ENCODE data around the gene UQCR11. TPM values are rescaled to one million over a fixed set of nuclear protein-coding genes. Genes with fewer than 3 reads are reported as not detected.

The UQCR11 gene
- total RNA-seq, 1 donor from 2014 or later = 136 TPM

DNA sequence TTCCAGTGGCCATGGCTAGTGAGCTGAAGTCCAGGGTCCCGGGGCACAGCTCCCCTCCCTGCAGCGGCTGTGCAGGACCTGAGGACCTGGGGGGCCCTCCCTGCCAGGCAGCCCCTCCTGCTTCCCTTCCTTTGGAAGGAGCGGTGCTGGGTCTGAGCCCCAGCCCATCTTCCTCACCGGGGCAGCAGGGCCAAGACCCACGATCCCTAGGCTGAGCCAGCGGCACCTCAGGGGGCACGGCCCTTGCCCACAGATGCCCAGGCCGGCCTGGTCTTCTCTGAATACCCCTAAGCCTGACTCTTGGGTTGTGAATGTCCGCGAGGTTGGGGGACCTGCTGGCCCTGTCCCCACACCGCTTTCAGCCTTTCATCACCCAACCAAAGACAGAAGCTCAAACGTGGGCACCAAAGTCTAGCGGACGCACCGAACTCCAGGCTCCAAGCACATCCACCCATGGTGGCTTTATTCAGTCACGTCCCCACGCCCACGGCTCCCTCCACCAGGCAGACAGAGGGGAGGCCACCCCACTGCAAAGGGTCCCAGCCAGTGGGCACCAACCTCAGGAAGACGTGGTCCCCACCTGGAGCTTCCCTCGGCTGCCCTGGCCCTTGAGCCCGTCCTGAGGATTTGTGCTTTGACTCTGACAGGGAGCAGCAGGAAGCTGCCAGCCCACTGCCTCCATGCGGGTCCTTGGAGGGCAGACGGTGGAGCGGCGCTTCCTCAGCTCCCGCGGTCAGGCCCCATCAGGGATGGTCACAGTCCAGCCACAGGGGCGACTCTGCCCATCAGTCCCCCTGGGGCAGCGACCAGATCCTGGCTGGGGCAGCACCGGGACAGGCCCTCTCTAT, 28.8 kb downstream of the UQCR11 start:
- DNase-seq (ENCODE audit: low spot score) (no peak), ATAC-seq (no peak)
- intact Hi-C loops (cut with DNase I) = no loop called here

GRCh38 chr19:1575323-1576241, 29.7 kb downstream of the UQCR11 start:
- no peak for ATAC-seq
- no peak for DNase-seq (ENCODE audit: low spot score)
- intact Hi-C loops (cut with DNase I) = no loop called here

DNA sequence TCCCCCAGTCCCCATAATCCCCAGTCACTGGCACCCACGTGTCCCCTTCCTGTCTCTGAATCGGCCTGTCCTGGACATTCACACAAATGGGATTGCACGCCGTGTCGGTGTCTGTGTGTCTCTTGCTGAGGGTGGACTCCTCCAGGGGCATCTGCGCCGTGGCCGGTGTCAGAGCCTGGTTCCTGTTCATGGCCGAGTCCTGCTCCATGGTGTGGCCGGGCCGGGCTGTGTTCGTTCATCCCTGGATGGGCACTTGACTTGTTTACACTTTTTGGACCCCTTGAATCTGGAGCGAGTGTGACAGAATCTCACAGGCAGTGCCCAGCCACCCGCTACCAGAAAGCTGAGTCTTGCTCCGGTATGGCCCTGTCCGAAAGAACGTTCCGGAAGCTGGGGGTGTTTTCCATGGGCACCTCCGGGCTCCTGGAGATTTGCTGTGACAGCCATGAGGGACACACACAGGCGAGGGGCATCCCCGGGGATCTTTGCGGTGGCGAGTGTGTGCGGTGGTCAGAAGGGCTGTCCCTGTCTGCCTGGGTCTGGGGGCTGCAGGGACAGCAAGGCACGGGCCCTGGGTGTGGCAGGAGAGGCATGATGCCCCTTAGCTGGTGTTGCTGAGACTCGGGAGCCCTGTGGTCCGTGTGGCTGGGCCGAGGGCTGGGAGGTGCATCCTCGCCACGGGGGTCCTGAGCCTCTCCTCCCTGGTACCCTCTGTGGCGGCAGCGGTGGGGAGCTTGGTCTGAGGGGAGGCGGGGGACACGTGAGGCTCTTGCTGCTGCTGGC, 30.7 kb downstream of the UQCR11 start:
- intact Hi-C loops (cut with DNase I) = no loop called here
- DNase-seq (ENCODE audit: low spot score) = no peak
- no peak for ATAC-seq

GRCh38 chr19:1572795-1573194, 32.5 kb downstream of the UQCR11 start:
- ATAC-seq (no peak), DNase-seq (ENCODE audit: low spot score) (no peak)
- intact Hi-C loops (cut with DNase I) = no loop called here

DNA sequence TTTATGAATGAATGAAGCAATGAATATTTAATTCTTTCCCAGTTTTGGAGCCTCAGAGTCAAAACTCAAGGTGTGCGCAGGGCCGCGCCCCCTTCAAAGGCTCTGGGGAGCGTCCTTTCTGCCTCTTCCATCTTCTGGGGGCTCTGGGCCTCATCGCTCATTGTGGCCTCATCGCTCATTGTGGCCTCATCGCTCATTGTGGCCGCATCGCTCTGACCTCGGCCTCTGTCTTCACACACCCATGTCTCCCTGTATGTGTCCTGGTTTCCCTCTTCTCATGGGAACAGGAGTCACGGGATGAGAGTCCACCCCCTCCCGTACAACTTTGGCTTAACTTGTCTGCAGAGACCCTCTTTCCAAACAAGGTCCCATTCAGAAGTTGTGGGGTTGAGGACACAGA, 33.9 kb downstream of the UQCR11 start:
- ATAC-seq = no peak
- intact Hi-C loops (cut with DNase I) = no loop called here
- no peak for DNase-seq (ENCODE audit: low spot score)

- intact Hi-C loops (cut with DNase I) = no loop called here
- DNase-seq (ENCODE audit: low spot score) (no peak), ATAC-seq (no peak)
Observed at GRCh38 chr19:1570836-1571235, 34.4 kb downstream of the UQCR11 start.

GRCh38 chr19:1569997-1570396, 35.3 kb downstream of the UQCR11 start:
- intact Hi-C loops (cut with DNase I) = no loop called here
- no peak for DNase-seq (ENCODE audit: low spot score)
- no peak for ATAC-seq

- DNase-seq (ENCODE audit: low spot score) (peak; percentile 87), ATAC-seq (peak; percentile 74)
- intact Hi-C loops (cut with DNase I) = no loop called here
Observed at GRCh38 chr19:1568320-1569019, 36.8 kb downstream of the UQCR11 start, which contains the start of gene MEX3D. TSS of gene MEX3D (minus strand) at chr19:1568325. CDS start at chr19:1568058, 267 bp downstream.

DNA sequence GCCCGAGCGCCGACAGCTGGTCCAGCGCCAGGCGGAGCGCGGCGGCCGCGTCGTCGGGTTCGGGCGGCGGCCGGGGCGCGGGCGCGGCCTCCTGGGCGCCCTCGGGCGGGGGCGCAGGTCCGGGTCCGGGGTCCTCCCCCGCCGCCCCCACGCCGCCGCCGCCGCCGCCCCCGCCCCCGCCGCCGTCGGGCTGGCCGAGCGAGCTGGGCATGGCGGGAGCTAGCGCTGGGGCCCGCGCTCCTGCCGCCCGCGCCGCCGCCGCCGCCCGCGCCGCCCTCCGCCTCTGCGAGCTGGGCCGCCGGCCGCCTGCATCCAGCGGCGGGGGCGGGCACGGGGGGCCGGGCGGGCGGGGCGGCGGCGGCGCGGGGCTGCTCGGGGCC, 37.4 kb downstream of the UQCR11 start:
- no peak for DNase-seq (ENCODE audit: low spot score)
- intact Hi-C loops (cut with DNase I) = no loop called here
- ATAC-seq = no peak

- intact Hi-C loops (cut with DNase I) = no loop called here
- ATAC-seq = no peak
- DNase-seq (ENCODE audit: low spot score) = no peak
Observed at GRCh38 chr19:1567116-1567847, 38.0 kb downstream of the UQCR11 start.

DNA sequence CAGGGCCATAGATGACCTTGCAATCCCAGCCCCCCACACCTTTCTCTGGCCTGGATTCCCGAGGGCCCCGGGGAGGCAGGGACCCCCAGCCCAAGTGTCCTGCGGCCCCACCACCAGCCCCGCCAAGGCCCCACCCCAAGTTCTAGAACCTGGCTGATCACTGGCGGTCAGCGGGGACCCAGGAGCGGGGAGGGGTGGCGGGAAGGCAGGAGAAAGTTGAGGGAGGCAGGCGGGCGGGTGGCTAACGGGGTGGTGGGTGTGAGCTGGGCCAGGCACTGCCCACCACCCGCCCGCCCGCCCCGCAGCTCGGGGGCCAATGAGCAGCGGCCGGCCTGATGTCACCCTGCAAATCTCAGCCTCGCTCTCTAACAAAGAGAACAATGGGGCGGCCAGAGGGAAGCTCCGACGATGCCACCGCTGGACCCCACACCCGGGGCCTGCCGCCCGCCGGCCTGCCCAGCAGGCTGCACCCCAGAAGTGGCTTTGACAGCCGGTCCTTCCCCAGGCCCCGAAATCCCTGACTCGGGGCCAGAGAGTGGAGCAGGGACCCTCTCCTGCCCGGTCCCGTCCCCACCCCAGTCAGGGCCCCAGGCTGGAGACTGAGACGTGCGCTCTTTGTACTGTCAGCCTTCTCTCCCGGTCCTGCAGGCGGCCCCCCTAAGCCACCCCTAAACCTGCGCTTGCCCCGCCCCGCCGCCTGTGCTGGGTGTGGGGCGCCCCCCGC, 38.7 kb downstream of the UQCR11 start:
- intact Hi-C loops (cut with DNase I) = no loop called here
- peak; percentile 92 for ATAC-seq
- DNase-seq (ENCODE audit: low spot score) = peak; percentile 85

DNA sequence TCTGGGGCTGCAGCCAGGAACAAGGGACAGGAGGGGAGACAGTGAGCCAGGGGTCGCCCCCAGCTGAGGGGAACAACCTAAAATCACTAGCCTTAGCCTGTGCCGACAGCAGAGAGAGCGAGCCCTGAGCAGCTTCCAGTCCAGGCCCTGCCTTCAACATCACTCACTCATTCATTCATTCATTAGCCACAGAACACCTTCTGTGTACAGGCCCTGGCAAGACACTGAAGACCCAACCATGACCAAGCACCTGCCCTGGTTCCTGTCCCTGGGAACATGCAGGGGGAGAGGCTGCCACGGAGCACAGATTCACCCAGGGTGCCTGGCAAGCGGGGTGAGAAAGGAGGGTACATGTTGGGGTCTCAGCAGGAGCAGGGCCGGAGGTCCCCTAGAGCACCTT, 42.0 kb downstream of the UQCR11 start:
- no peak for DNase-seq (ENCODE audit: low spot score)
- intact Hi-C loops (cut with DNase I) = no loop called here
- no peak for ATAC-seq

GRCh38 chr19:1561236-1561842, 43.9 kb downstream of the UQCR11 start:
- peak; percentile 58 for DNase-seq (ENCODE audit: low spot score)
- ATAC-seq = no peak
- intact Hi-C loops (cut with DNase I) = no loop called here

DNA sequence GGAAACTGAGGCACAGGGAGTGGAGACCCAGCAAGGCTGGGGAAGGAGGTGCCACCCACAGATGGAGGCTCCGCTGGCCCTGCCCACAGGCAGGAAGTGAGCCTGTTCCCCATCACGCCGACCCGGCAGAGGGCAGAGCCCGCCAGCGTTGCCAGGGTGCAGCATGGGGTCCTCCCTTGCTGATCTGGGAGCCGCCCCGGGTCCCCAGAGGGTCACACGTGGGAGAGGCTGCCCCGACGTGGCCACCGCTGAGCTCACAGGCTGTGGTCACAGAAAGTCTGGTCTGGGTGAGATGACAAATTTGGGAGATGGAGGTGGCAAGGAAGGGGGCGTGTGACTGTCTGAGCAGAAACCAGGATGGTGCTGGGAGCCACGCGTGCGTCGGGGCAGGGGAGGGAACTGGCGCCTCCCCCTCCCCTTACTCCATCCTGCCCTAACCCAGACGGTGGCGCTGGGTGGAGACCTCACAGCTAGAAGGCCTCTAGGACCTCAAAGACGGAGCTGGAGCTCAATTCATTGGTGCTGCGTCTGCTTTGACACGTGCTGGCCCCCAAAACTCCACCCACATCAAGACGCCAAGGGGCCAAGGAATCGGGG, 44.9 kb downstream of the UQCR11 start:
- ATAC-seq (no peak), DNase-seq (ENCODE audit: low spot score) (no peak)
- intact Hi-C loops (cut with DNase I) = no loop called here

DNA sequence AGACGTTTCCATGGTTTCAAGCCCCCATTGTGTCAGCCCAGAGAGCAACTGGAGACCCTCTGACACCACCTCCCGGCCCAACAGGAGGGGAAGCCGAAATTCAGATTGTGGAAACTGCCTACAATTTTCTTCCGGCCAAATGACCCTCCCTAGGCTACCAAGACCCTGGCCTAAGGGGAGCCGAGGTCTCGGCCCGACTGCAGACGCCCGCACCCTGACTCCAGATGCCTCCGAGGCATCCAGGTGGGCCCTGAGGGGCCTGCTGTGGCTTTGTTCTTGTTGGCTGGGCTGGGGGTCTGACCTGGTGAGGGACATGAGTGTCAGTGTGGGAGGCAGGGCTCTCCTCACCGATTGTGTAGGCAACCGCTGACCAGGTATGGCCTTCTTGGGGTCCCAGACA, 46.7 kb downstream of the UQCR11 start:
- ATAC-seq (no peak), DNase-seq (ENCODE audit: low spot score) (no peak)
- intact Hi-C loops (cut with DNase I) = no loop called here

DNA sequence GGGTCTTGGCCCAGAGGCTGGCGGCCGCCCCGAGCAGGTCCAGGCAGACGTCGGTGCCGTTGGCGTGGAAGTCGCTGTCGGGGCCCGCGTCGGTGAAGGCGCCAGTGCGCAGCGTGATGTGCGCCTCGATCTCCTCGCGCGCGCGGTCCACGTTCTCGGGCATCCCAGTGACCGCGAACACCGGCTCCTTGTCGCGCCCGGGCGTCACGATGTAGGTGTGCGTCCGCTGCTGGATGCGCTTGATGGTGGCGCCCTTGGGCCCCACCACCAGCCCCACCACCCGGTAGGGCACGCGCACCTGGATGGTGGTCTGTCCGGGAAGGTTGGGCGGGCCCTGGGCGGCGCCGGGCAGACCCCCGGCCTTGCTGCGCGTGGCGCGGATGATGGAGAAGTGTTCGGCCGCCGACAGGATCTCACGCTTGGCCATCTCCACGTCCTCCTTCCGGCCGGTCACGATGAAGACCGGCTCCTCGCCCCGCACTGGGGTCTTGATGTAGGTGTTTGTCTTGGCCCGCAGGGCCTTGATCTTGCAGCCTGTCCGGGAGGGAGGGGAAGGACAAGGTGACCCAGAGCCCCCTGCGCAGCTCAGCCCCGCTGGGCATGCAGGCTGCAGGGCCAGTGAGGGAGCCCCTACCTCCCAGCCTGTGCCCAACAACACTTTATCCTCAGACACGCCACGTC, 48.7 kb downstream of the UQCR11 start:
- no peak for ATAC-seq
- intact Hi-C loops (cut with DNase I) = no loop called here
- DNase-seq (ENCODE audit: low spot score) = no peak

All from sciatic nerve (tissue), 2 donors.